ENCODE data around the gene BHMT2.

BHMT2 gene

DNA sequence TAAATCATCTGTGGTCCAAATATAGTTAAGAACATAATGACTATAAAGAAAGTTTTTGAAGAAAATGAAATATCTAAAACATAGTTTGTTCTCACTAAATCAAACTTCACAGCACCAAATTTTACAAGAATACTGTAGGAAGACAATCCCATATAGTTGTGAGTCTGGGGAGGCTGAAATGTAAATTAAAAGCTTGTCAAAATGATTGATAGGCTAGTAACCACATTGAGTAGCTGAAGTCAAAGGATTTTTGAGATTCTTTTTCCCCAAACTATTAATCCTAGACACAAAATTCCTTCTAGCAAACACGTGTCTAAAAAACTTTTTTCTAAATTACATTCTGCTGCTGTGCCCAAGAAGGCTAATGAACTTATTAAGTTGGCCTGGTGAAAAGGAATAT is 55.0 kb downstream of the BHMT2 start:
- DNase-seq: no peak

DNA sequence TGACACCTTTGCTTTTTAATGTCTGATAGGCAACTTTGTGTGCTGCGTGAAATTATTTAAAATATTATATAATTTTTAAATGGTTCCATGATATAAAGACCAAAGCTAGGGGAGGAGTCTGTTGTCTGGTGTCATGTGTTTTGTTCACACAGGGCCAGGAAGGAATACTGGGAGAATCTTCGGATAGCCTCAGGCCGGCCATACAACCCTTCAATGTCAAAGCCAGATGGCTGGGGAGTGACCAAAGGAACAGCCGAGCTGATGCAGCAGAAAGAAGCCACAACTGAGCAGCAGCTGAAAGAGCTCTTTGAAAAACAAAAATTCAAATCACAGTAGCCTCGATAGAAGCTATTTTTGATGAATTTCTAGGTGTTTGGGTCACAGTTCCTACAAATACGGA is 61.2 kb downstream of the BHMT2 start:
- no peak for DNase-seq

DNA sequence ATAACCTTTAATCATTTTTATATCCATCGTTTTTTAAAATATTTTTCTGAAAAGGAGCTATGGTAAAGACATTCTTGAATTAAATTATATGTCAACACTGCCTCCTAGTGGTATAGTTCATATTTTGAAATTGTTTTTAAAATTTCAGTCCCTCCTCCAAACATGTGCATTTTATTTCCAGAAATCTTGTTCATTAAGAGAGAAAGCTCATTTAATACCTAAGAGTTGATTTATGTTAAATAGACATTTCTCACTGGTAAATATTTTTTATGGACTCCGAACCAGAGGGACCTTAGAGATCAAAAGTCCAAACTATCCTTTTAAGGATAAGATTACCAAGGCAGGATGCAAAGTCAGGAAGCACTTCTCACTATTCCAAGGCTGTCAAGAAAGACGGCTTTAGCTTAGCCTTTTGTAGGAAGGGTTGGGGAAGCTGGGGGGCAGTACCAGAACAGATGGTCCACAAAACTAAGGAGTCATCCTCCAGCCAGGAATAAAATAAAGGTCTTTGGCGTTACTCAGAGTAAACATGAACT is 63.6 kb downstream of the BHMT2 start:
- peak; percentile 52 for DNase-seq

DNA sequence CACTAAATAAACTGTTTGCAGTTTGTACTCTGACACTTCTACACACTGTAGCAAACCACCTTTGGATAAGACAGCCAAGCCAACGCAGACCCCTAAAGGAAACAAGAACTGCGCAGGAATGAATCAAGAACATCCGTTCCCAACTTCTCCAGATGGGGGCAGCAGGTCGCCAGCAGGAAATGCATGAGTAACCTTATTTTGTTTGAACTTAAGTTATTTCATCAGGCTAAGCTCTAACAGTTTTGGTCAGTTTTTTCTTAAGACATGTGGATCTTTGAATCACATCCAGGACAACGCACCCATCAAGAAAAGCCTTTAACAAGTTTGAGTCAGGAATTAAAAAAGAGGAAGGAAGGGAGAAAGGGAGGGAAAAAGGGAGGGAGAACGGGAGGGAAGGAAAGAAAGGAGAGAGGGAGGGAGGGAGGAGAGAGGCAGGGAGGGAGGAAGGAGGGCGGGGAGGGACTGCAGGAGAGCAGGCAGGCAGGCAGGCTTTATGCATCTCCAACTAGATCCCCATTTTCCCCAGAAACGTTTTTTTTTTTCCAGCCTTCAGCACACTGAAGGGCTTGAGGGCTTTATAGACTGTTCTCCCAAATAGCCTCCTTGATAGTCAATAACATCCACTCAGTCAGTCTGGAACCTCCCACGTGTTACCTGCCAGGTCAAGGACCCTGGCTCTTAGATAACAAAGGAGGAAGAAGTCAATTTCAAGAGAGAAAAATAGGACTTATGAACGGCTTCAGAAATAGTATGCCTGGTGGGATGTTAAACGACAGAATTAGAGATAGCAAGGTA is 64.3 kb downstream of the BHMT2 start:
- peak; percentile 78 for DNase-seq

DNA sequence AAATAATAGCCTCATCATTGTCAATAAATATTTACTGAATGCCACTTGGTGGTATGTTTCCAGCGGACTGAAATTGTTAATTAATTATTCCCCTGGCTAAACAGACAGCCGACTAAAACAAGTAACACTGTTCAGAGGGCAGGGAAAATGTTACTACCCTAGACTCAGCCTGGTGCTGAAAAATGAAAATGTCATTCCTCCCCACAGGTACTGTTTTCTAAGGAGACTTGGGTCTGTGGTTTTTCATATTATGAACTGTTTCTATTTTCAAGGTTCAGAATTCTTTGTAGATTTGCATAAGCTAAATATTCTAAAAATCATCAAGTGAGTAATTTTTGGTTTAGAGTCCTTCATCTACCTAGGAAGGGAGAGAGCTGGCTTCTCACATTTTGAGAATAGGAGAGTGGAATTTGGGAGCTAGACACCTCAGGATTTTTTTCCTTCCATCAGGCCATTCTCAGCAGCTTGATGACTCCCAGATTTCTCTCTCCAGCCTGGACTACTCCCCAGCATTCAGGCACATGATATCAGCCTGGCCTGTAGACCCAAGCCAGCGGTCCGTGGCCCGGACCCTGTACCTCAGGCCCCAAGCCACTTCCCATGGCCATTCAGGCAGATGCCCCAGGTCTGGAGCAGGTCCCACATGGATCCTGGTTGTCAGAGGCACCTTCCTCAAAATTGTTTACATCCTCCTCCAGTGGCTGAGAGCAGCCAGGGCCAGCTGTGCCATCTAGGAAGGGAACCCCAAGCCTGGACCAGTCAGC is 66.4 kb downstream of the BHMT2 start:
- DNase-seq: no peak

DNA sequence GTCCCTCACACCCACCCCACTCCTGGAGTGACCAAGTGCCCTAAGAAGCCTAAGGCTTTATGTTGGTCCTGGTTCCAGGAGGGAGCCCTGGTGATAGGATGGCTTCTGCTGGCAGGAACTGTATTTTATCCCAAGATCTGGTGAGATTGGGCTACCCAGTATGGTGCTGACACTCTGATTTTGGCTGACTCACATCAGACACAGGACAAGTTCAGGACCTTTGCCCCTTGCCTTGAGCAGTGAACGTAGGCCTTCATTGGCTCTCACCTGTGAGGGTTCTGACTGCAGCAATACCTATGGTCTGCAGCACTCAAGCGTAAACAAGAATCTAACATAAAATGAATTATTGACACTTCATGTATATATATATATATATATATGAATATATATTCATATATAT is 67.1 kb downstream of the BHMT2 start:
- DNase-seq: no peak

All from NCI-H69 (cell line).